Keratinocyte (primary cell): ENCODE results near the gene GPS1.

ENCODE experiments used
- CTCF ChIP-seq, 3 experiments: IDR thresholded peaks in 1 of 3; conservative IDR thresholded peaks in 1 of 3; optimal IDR thresholded peaks in 1 of 3; 2 replicates in 2 of 3; 3 replicates in 1 of 3; pipeline versions ENCODE3 to v1.5.1; 2011; ENCODE audit warnings: low read length in 3 of 3, mild to moderate bottlenecking in 3 of 3, moderate library complexity in 2 of 3, control low read depth in 1 of 3, inconsistent platforms in 1 of 3; ENCODE audit not compliant: insufficient read depth in 2 of 3; ENCODE audit errors: extremely low read depth in 1 of 3
- EZH2 ChIP-seq: IDR thresholded peaks from one replicate; pipeline ENCODE4 v1.6.1; 2012; ENCODE audit warnings: inconsistent platforms, mild to moderate bottlenecking, low read length, moderate library complexity

- TF ChIP-seq CTCF (optimal IDR thresholded peaks at IDR 0.05 in 1 of 3, IDR thresholded peaks at IDR 0.05 in 1 of 3, conservative IDR thresholded peaks at IDR 0.05 in 1 of 3; ENCODE audit: extremely low read depth in 1 of 3, insufficient read depth in 2 of 3, low read length in 3 of 3) (peak; percentile 62 to 84 (median 84)), EZH2 (no peak)
Measured at GRCh38 chr17:82019690-82020571, 31.8 kb upstream of the GPS1 start.
